ENCODE measurements around the gene MYO10.

- no peak for TF ChIP-seq CTCF (IDR thresholded peaks at IDR 0.05; ENCODE audit: low read depth, low read length)
- no peak for TF ChIP-seq EZH2phosphoT487 (IDR thresholded peaks at IDR 0.05; ENCODE audit: low read depth)
Measured at GRCh38 chr5:16913187-16914107, 22.6 kb downstream of the MYO10 start.

Data from OCI-LY3 (cell line).